GM15510 (cell line): Measurements from ENCODE around the gene C11orf24.
A peak's percentile ranks its signal among the peaks of the same experiment; 100 is the strongest.

Experiments
- POLR2A ChIP-seq: IDR thresholded peaks from 3 replicates; pipeline ENCODE4 v1.6.1; 2011; ENCODE audit warnings: borderline replicate concordance; ENCODE audit not compliant: insufficient read length; ENCODE audit errors: extremely low read depth

The C11orf24 gene

DNA sequence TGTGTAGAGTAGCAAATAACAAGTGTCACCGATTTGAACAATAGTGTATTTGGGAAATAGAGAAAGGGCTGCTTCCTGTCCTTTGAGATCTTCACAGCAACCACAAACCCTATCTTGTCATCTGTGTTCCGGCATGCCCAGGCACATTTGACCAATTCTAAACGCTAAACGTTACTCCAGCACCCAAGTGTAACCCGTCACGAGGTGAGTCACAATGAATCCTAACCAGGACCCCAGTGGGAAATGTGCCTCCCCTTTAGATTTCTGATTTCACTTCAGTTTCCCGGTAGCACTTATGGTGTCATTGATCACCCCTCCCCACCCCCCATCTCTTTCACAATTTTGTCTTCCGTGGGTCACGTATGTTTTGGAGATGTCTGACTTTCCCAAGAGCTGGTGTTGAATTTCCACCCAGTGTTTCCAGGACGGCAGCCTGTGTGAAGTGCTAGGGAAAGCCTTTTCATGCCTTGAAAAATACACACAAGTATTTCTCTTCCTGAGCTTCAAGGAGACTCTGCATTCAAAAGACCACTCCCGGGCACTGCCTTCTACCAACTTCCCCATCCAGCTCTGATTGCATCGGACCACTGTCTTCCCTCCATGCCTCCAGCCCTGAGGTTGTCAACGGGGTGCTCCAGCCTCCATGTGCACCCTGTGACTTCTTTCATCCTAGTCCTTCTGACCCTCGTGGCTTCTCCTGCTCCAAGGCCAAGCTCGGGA lies 10.5 kb upstream of the C11orf24 start:
- peak; percentile 24 for TF ChIP-seq POLR2A

DNA sequence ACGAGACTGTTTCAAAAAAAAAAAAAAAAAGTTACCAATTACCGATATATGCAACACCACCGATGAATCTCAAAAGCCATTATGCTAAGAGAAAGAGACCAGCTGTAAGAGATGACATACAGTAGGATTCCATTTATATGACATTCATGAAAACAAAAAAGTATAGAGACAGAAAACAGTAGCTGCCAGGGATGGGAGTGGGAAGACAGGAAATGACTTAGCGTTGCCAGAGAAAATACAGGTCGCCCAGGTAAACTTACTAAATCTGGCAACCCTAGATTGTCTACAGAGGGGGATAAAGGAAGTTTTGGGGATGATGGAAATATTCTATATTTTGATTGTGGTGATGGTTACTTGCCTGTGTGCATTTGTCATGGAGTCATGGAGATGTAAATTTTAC lies 7.9 kb upstream of the C11orf24 start:
- no peak for TF ChIP-seq POLR2A

DNA sequence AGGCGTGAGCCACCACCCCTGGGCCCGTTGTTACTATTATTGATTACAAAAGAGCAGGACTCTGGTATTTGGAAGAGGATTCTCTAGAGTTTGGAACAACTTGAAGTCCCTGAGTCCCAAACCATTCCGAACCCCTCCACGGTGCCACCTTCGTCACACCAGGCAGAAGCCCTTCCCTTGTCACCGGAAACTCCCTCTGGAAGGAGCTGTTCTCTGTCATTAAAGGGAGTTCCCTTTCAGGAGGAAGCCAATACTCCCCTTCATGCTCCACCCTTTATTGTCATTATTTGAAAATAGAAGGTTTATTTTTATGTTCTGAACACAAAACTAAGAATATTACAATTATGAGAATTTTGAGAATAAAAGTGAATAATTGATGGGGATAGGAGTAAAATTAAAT lies 5.1 kb upstream of the C11orf24 start:
- TF ChIP-seq POLR2A, result no peak

DNA sequence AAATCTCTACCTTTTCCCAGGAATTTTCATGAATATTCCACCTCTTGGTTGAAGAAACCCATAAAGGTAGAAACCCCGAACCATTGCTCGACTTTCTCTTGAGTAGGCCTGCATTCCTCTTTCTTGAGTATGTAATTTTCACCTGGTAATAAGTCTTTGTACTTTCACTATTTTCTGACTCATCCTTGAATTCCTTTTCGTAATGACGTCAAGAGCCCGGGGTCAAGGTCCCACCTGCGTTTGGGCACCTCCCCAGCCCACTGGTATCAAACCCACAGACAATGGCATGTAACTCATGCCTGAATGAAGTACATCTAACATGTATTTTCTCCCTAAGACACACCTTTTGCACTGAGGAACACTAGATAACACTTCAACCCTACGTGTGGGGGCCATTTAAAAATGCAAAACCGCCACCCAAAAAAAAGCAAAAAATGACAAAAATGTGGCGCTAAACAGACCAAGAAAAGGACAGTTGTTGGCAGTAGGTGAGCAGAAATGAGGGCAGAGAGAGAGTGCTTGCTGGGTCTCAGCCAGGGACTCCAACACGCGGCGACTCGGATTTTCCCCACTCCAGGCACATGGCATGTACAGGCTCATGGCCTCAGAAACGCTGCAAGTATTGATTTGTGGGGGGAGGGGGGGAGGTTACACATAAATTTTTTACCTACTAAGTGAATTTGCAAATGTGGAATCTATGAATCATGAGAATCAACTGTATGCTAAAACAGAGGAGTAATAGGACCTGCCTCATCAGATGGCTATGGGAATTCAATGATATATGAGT lies 4.1 kb upstream of the C11orf24 start:
- no peak for TF ChIP-seq POLR2A

DNA sequence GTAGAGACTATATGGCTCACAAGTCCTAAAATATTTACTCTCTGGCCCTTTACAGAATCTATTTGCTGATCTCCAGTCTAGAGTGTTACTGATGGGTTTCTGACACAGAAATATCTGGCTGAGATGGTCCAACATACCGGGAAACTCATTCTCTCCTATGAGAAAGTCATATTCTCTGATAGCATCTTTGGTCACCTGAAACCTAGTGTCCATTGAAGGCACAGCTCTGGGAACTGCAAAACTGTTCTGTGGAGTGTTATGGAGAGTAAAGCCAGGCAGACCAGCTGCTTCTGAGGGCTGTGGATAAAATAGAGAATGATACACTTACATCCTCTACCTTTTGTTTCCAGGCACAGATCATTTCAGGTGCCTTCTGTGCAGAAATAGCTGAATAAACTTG lies 2.5 kb upstream of the C11orf24 start:
- TF ChIP-seq POLR2A, result no peak

DNA sequence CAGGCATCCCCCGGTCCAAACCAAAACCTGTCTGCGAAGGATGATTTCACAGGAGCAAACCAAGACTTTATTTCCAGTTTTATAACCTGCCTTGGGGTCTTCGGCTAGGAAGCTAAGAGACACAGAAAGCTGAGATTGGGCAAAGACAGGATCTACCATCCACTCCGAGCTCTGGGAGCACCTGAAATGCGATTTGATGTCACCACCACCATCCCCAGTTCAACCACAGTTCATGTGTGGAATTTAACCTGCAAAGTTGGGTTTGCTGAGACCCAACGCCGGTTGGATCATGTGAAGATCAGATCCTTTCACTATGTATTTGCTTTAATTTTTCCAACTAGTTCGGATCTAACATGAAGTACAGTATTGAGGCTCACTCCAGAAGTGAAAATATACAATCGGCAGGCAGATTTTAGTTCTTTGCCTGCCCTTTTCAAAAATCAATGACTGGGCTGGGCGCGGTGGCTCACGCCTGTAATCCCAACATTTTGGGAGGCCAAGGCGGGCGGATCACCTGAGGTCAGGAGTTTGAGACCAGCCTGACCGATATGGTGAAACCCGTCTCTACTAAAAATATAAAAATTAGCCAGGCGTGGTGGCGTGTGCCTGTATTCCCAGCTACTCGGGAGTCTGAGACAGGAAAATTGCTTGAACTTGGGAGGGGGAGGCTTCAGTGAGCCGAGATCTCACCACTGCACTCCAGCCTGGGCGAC lies 1.4 kb upstream of the C11orf24 start:
- no peak for TF ChIP-seq POLR2A

GRCh38 chr11:68271023-68271780 lies 571 bp downstream of the C11orf24 start:
- TF ChIP-seq POLR2A, result no peak

DNA sequence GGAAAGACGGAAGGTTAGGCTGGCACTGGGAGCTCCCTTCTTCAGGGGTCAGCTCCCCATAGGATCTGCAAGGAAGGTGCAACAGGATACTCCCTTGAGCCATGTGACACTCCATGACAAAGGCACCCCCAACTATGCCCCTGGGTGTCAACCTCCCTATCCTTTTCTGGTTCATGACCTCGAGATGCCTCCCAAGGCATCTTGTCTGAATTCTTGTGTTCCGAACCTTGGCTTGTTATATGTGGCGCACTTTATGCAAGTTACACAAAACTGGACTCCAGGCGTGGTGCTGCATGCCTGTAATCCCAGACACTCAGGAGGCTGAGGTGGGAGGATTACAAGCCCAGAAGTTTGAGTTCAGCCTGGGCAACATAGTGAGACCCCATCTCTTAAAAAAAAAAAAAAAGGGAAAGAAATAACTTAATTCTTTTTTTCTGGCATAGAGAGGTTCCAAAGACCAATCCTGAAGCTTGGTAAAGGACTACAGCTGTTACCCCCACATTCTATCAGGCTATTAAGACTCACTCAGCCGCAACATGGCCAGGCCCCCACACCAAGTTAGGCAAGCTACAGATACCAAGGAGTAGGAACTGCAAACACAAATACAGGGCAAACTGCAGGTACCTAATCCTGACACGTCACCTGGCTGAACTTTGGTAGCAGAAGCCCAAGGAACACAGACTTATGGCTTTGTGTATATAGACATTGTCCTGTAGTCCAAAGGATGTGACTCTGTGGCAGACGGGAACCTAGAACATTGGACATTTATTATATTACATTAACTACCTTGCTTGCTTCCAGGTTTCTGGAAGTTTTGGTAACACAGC lies 1.4 kb downstream of the C11orf24 start:
- TF ChIP-seq POLR2A, result no peak

GRCh38 chr11:68269414-68270081 lies 2.2 kb downstream of the C11orf24 start:
- no peak for TF ChIP-seq POLR2A

DNA sequence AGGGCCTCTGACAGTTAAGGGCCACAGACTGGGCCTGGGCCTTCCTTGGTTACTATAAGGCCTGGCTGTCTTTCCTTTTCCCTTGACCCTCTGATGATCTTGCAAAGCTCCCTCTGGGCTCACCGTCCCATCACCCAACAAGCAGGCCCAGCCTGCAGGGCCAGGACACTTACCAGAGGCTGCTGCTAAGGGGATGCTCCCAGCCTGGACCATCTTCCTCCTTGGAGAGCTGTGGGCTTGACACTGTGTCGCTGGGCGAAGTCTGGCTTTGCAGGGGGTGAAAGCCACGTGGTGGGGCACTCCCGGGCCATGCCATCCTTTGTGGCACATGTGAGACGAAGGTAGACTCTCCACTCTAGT lies 3.9 kb downstream of the C11orf24 start:
- TF ChIP-seq POLR2A, result no peak

- TF ChIP-seq POLR2A, result no peak
Measured at GRCh38 chr11:68266936-68267880, 4.6 kb downstream of the C11orf24 start.

DNA sequence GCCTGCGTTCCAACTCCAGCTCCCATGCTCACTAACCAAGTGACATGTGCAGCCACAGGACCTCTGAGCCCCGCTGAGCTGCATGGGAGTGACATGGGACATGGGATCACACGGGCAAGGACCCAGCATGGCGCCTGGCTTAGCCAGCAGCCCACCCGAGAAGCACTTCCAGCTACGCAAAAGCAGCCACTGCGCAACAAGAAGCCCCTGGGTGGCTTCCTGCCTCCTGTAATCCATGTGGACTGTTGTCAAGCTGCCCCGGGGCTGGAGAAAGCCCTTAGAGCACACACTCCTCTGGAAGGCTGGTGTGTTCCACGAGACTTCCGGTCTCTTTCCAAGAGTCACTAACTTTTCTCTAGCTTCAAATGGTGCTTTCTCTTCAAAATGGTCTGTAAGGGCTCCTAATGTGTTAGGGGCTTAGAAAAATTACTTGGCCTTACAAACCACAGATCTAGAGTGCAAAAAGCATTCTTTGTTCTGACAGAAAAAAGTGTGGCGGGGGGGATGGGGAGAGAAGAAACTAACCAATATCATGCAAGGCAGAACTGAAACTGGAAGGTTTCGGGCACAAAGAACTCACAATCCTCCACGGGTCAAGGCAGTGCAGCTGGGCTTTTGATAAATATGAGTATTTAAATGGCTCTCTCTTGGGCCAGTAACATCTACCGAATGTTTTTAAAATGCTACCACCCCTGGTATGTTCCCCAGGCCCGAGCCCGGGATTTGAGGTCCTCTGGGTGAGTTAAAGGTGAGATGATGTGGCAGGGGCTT lies 5.5 kb downstream of the C11orf24 start:
- no peak for TF ChIP-seq POLR2A
